Stimulated activated CD4-positive, alpha-beta T cell treated with anti-CD3 and anti-CD28 coated beads, Interleukin-1b, Interleukin-23, amount 100 ng/mL, for 48 hours (primary cell): ENCODE results near the gene TAF4.
"Not testable (repeated sequence)": the region's sequence is repeated elsewhere in the genome, so short reads cannot be mapped to it uniquely, and the experiment has no call there.

Experiments
- DNase-seq: peaks from one replicate; pipeline ENCODE4 v3.0.0-alpha.2; 2020

TAF4 gene

GRCh38 chr20:62056377-62056776 is 9.3 kb downstream of the TAF4 start:
- DNase-seq, result no peak

GRCh38 chr20:62055862-62056115 is 9.9 kb downstream of the TAF4 start:
- DNase-seq, result not testable (repeated sequence)

GRCh38 chr20:62055106-62055861 is 10.4 kb downstream of the TAF4 start:
- DNase-seq, result no peak

- no peak for DNase-seq
Observed at GRCh38 chr20:62054451-62054953, 11.2 kb downstream of the TAF4 start.

- no peak for DNase-seq
Observed at GRCh38 chr20:62053465-62054196, 12.1 kb downstream of the TAF4 start.

- DNase-seq, result no peak
Observed at GRCh38 chr20:62052842-62053464, 12.7 kb downstream of the TAF4 start.

- DNase-seq, result no peak
Observed at GRCh38 chr20:62052336-62052841, 13.3 kb downstream of the TAF4 start.

GRCh38 chr20:62051546-62052255 is 14.0 kb downstream of the TAF4 start:
- DNase-seq, result no peak

GRCh38 chr20:62051144-62051543 is 14.5 kb downstream of the TAF4 start:
- DNase-seq, result no peak

GRCh38 chr20:62050166-62051120 is 15.2 kb downstream of the TAF4 start:
- no peak for DNase-seq

- no peak for DNase-seq
Observed at GRCh38 chr20:62049342-62050165, 16.1 kb downstream of the TAF4 start.

GRCh38 chr20:62048821-62049291 is 16.8 kb downstream of the TAF4 start:
- no peak for DNase-seq

- DNase-seq, result no peak
Observed at GRCh38 chr20:62048346-62048761, 17.3 kb downstream of the TAF4 start.

GRCh38 chr20:62047666-62048345 is 17.9 kb downstream of the TAF4 start:
- DNase-seq, result no peak

- DNase-seq, result no peak
Observed at GRCh38 chr20:62046431-62046830, 19.2 kb downstream of the TAF4 start.

- DNase-seq, result no peak
Observed at GRCh38 chr20:62045529-62046285, 20.0 kb downstream of the TAF4 start.

GRCh38 chr20:62045118-62045517 is 20.6 kb downstream of the TAF4 start:
- DNase-seq, result no peak

- no peak for DNase-seq
Observed at GRCh38 chr20:62044631-62045030, 21.1 kb downstream of the TAF4 start.

- DNase-seq, result no peak
Observed at GRCh38 chr20:62043131-62043914, 22.4 kb downstream of the TAF4 start.
